Measurements from ENCODE around the gene FBRSL1.

Gene FBRSL1

DNA sequence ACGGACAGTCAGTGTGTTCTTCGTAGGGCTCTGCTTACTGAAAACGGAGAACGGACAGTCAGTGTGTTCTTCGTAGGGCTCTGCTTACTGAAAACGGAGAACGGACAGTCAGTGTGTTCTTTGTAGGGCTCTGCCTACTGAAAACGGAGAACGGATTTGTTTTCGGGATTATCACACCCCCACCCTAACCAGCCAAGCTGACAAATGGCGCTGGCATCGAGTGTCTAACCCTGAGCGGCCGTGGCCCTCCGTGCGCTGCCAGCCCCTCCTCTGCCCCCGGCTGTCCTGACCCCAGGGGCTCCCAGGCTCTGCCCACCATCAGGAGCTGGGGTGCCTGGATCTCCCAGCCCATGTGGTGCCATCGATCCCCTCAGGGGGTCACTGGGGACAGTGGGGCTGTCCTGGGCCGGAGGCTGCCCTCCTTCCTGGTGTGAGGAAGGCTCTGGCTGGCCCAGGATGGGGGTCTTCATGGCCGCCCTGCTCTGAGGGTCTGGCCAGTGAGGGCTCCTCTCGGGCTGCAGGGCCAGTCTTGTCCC, 57.3 kb downstream of the FBRSL1 start:
- no peak for FAIRE-seq
- TF ChIP-seq POLR2A (IDR thresholded peaks at IDR 0.05; ENCODE audit: low read depth, low read length): no peak
- DNase-seq (ENCODE audit: insufficient read length, low spot score): no peak

- FAIRE-seq (no peak), DNase-seq (ENCODE audit: insufficient read length, low spot score) (no peak)
- no peak for TF ChIP-seq POLR2A (IDR thresholded peaks at IDR 0.05; ENCODE audit: low read depth, low read length)
Observed at GRCh38 chr12:132548430-132549058, 58.6 kb downstream of the FBRSL1 start.

DNA sequence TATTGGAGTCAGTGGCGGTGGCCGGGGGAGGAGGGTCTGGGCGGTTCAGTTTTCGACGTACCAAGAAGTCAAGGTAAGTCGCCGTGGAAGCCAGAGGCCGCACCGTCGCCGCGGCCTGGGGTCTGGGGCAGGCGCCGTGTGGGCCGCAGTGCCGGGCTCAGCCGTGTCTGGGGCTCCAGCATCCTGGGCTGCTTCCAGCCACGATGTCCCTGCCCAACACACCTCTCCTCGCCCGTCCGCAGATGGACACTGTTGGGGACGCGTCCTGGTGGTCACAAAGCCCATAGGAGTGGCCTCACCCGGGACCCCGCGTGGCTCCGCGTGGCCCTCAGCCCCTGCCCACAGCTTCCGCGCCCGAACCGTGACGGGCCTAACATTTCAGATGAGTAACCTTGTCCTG, 59.1 kb downstream of the FBRSL1 start:
- DNase-seq (ENCODE audit: insufficient read length, low spot score) (no peak), FAIRE-seq (no peak)
- TF ChIP-seq POLR2A (IDR thresholded peaks at IDR 0.05; ENCODE audit: low read depth, low read length): no peak

- no peak for TF ChIP-seq POLR2A (IDR thresholded peaks at IDR 0.05; ENCODE audit: low read depth, low read length)
- FAIRE-seq: no peak
- no peak for DNase-seq (ENCODE audit: insufficient read length, low spot score)
Observed at GRCh38 chr12:132550014-132550802, 60.3 kb downstream of the FBRSL1 start.

GRCh38 chr12:132550830-132551640, 61.1 kb downstream of the FBRSL1 start:
- DNase-seq (ENCODE audit: insufficient read length, low spot score) (no peak), FAIRE-seq (no peak)
- no peak for TF ChIP-seq POLR2A (IDR thresholded peaks at IDR 0.05; ENCODE audit: low read depth, low read length)

GRCh38 chr12:132551641-132552031, 61.7 kb downstream of the FBRSL1 start:
- FAIRE-seq (no peak), DNase-seq (ENCODE audit: insufficient read length, low spot score) (no peak)
- no peak for TF ChIP-seq POLR2A (IDR thresholded peaks at IDR 0.05; ENCODE audit: low read depth, low read length)

DNA sequence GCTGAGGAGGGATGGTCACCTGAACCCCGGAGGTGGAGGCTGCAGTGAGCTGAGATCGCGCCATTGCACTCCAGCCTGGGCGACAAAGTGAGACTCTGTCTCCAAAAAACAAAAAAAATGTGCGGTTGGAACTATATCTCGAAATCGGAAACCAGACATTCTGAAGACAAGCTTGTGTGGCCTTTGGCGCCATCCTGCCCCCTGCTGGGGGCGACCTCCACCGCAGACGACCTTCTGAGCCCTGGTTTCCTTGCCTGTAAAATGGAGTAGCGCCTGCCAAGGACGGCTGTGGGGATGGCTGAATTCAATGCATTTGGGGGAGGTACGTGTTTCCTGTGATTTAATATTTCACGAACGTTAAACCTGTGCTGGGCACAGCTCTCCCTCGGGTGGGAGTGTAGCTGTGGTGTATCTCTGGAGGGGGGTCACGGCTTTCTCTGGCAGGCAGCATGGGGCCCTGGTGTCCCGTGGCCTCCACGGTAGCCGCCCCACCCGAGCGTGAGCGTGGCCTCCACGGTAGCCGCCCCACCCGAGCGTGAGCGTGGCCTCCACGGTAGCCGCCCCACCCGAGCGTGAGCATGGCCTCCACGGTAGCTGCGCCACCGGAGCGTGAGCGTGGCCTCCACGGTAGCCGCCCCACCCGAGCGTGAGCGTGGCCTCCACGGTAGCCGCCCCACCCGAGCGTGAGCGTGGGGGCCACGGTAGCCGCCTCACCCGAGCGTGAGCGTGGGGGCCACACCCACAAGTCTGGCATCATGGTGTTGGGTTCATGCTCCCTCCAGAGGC, 65.1 kb downstream of the FBRSL1 start:
- DNase-seq (ENCODE audit: insufficient read length, low spot score): no peak
- TF ChIP-seq POLR2A (IDR thresholded peaks at IDR 0.05; ENCODE audit: low read depth, low read length): no peak
- no peak for FAIRE-seq

DNA sequence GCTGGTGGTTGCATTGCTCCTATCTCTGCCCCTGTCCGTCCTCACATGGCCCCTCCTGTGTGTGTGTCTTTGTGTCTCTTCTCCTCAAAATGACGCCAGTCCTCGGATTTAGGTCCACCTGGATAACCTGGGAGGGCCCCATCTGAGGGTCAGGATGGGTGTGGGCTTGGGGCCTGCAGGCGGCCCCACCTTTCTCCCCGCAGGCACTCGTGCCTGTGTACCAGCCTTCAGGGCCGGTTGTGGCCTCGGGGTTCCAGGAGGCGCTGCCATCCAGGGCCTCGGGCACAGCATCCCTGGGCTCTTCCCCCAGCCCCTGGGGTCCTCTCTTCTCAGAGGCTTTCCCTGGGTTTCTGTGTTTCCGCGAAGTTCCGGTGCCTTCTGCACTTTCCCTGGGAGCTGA, 65.7 kb downstream of the FBRSL1 start:
- DNase-seq (ENCODE audit: insufficient read length, low spot score): no peak
- FAIRE-seq: no peak
- no peak for TF ChIP-seq POLR2A (IDR thresholded peaks at IDR 0.05; ENCODE audit: low read depth, low read length)

GRCh38 chr12:132556216-132556615, 66.3 kb downstream of the FBRSL1 start:
- FAIRE-seq (no peak), DNase-seq (ENCODE audit: insufficient read length, low spot score) (no peak)
- TF ChIP-seq POLR2A (IDR thresholded peaks at IDR 0.05; ENCODE audit: low read depth, low read length): no peak

DNA sequence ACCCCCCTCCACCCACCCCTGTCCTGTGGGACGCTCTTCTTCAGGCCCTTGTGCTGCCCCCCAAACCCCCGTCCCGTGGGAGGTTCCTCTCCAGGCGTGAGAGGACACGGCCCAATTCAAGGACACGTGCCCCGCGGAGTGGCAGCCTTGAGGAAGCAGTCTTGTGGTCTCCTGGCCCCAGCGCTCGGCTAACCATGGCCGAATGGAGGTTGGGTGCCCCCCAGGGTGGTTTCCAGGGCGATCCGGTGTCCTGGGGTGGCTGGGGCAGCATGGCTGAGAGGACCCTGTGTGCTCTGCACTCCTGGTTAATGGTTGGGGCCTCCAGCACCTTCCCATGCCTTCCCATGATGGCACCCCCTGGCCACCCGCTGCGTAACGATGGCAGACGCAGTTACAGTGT, 66.8 kb downstream of the FBRSL1 start:
- TF ChIP-seq POLR2A (IDR thresholded peaks at IDR 0.05; ENCODE audit: low read depth, low read length): no peak
- no peak for DNase-seq (ENCODE audit: insufficient read length, low spot score)
- no peak for FAIRE-seq

DNA sequence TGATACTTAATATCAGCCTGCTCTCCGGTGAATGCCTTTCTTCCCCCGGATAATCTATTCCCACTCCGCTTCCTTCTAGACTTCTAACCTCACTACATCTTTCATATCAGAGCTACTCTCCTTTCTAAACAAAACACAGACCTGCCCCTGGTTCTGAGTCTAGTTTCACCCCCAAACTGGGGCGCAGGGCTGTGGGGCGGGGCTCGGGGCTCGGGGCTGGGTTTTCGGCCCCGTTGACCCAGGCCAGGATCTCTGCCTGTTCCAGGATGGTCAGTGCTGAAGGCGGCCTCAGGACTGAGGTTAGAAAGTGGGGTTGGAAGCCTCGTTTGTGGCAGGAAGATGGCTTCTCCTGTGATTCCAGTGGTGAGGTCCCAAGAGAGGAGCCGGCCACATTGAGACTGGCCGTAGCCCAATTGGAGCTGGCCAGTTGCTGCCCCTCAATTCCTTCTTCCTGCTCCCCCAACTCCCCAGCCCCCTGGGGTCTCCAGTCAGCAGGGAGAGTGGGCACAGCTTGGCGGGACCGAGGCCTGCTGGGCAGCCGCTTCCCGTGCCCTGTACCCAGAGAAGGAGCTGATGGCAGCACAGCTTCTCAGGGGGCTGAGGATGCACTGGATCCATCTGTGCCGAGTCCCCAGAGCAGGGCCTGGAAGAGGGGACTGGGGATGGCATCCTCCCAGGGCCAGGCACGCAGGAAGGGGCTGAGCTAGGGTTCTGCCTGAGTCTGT, 67.5 kb downstream of the FBRSL1 start:
- FAIRE-seq: no peak
- DNase-seq (ENCODE audit: insufficient read length, low spot score): no peak
- no peak for TF ChIP-seq POLR2A (IDR thresholded peaks at IDR 0.05; ENCODE audit: low read depth, low read length)

- FAIRE-seq (no peak), DNase-seq (ENCODE audit: insufficient read length, low spot score) (no peak)
- no peak for TF ChIP-seq POLR2A (IDR thresholded peaks at IDR 0.05; ENCODE audit: low read depth, low read length)
Observed at GRCh38 chr12:132558042-132558856, 68.3 kb downstream of the FBRSL1 start.

Measured in H54 (cell line).